GM21515 (cell line): ENCODE measurements around the gene P2RY6.

ENCODE experiments used
- ATAC-seq: cut with Tn5 transposase; IDR thresholded peaks from one replicate; pipeline ENCODE4 v1.9.1; 2021; ENCODE audit not compliant: unreplicated experiment

Gene P2RY6

DNA sequence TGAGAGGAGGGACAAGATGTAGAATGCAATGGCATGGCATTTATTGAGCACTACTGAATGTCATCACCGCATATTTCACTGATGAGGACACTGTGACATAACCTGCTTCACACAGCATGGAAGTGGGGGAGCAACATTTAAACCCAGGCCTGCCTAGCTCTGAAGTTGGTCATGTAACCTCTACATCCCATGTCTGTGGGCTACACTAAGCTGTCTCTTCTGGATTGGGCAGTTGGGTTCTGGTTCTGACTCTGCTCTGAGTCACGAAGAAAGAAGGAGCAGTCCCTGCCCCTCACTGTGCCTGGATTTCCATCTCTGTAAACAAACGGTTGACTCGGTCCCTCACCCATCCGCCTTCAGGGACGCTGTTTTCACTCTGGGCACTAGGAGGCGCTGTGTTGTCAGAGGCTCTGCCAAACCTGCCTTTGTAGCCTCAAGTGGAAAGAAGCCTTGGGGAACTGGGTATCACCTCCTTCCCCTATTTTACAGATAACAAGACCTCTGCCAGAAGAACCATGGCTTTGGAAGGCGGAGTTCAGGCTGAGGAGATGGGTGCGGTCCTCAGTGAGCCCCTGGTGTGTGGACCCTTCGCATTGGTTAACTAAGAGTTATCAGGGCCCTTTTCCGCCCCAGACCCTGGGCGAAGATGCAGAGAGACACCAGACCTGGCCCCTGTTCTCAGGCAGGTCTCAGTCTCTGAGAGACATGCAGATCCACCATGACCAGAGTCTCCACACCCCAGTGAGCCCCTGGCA, 23.3 kb downstream of the P2RY6 start:
- ATAC-seq = no peak

GRCh38 chr11:73295996-73296318, 23.8 kb downstream of the P2RY6 start:
- no peak for ATAC-seq

DNA sequence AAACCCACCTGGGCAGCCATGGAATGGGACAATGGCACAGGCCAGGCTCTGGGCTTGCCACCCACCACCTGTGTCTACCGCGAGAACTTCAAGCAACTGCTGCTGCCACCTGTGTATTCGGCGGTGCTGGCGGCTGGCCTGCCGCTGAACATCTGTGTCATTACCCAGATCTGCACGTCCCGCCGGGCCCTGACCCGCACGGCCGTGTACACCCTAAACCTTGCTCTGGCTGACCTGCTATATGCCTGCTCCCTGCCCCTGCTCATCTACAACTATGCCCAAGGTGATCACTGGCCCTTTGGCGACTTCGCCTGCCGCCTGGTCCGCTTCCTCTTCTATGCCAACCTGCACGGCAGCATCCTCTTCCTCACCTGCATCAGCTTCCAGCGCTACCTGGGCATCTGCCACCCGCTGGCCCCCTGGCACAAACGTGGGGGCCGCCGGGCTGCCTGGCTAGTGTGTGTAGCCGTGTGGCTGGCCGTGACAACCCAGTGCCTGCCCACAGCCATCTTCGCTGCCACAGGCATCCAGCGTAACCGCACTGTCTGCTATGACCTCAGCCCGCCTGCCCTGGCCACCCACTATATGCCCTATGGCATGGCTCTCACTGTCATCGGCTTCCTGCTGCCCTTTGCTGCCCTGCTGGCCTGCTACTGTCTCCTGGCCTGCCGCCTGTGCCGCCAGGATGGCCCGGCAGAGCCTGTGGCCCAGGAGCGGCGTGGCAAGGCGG, 24.5 kb downstream of the P2RY6 start:
- ATAC-seq = no peak

DNA sequence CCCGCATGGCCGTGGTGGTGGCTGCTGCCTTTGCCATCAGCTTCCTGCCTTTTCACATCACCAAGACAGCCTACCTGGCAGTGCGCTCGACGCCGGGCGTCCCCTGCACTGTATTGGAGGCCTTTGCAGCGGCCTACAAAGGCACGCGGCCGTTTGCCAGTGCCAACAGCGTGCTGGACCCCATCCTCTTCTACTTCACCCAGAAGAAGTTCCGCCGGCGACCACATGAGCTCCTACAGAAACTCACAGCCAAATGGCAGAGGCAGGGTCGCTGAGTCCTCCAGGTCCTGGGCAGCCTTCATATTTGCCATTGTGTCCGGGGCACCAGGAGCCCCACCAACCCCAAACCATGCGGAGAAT, 25.1 kb downstream of the P2RY6 start:
- no peak for ATAC-seq

DNA sequence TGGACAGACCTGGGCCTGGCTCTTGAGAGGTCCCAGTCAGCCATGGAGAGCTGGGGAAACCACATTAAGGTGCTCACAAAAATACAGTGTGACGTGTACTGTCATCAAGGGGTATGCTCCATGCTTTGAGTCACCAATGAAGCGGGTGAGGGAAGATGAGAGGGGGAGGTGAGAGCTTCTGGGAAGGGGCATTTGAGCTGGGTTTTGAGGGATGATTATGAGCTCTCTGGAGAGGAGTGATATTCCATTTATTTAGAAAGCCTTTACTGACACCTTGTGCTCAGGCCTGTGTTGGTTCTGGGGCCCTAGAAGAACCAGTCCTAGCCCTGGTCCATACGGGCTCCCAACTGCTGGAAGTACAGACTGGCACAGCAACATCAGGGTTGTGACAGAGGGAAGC, 25.6 kb downstream of the P2RY6 start:
- ATAC-seq = no peak

DNA sequence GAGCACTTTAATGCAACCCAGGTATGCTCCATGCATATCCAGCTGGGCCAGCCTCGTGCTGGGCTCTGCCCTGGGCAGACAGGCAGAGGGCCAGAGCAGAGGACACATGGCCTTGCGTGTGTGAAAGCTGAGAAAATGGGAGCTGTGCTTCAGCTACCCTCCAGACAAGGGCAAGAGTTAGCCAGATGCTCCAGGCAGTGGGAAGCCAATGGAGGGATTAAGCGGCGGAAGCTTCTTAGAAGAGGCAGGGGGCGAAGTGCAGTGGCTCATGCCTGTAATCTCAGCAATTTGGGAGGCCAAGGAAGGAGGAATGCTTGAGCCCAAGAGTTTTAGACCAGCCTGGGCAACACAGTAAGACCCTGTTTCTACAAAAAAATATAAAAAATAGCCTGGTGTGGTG, 26.1 kb downstream of the P2RY6 start:
- no peak for ATAC-seq

GRCh38 chr11:73299751-73300150, 27.6 kb downstream of the P2RY6 start:
- ATAC-seq = no peak

GRCh38 chr11:73306069-73306841, 34.1 kb downstream of the P2RY6 start:
- ATAC-seq = no peak

DNA sequence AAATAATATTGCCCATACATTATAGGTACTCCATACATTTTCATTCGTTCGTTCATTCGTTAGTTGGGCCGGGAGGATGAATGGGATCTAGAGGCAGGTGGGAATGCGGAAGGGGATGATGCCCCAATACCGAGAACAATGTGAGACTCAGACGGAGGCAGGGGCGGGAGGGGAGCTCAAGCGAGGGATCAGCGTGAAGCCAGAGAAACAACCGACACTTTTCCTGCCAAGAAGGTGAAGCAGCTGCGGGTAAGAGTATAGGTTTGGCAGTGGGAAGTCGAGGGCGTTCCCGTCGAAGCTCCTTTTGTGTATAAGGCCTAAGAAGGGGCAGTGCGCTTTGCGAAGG, 34.8 kb downstream of the P2RY6 start:
- ATAC-seq = no peak

DNA sequence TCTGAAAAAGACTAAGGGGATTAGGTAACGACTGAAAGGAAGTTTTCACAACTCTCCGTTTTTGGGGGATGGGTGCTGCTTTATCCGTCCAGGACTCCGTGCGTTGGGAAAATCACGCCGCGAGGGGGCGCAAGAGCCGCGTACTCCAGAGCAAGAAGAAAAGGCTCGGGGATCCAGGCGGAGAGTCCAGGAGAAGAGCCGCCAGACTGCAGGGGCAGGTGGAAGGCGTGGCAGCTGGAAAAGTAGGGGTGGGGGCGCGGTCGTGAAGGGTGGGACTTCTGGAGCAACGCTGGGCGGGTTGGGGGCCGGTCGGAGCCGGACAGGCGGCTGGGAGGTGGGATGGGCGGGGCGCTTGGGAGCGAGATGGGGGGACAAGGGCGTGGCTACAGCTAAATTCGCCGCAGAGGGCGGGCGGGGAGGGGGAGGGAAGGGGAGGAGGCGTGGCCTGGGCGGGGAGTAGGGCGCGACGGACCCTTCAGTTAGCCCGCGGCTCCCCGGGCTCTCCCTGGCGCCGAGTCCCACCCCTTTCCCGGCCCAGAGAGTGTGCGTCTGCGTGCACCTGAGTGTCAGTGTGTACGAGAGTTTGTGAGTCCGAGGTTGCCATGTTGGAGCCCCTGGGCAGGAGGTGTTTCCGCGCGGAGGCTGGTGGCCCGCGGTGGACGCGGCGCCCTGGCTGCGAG, 35.3 kb downstream of the P2RY6 start:
- peak; percentile 61 for ATAC-seq

DNA sequence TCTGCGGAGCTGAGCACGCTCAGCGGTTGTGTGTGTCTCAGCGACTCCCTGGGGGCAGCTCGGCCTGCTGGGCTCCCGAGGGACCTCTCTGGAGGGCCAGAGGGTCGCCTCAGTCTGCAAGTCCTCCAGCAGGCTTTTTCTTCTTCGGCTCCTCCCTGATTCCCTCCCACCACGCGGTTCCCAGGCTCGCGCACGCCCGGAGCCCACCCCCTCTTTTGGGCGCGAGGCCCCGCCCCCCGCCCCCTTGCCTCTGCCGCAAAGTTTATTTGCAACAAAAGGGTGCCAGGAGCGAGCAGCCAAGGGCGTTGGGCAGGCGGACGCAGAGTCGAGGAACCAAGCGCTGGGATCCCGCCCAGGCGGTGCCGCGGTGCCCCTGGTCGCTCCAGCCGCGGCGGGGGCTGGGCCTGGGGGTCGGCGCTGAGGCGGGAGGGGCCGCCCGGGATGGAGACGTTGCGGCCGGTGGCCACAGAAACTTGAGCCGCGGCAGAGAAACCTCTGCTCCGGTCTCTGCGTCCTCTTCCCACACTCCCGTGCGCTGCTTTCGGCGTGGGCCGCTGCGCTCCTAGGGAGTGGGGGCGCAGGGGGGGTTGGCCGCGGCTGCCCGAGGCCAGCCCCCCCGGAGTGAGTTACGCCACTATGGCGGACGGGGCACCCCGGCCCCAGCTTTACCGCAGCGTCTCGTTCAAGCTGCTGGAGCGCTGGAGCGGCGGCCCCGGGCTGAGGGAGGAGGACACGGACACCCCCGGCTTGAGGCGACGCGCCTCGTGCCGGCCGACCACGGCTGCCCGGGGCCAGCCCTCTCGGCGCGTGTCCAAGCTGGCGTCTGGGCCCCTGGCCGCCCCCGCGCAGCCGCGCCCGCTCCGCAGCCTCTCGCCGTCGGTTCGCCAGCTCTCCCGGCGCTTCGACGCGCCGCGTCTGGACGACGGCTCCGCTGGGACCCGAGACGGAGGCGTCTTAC, 36.1 kb downstream of the P2RY6 start, which contains the start of gene ARHGEF17:
TSS of gene ARHGEF17 (plus strand) at position 274 of the 958 bp plus-strand sequence. CDS start at position 637, 363 bp downstream.
- ATAC-seq = peak; percentile 30

GRCh38 chr11:73308961-73309919, 37.1 kb downstream of the P2RY6 start:
- no peak for ATAC-seq

- ATAC-seq = no peak
Measured at GRCh38 chr11:73310076-73310475, 37.9 kb downstream of the P2RY6 start.

DNA sequence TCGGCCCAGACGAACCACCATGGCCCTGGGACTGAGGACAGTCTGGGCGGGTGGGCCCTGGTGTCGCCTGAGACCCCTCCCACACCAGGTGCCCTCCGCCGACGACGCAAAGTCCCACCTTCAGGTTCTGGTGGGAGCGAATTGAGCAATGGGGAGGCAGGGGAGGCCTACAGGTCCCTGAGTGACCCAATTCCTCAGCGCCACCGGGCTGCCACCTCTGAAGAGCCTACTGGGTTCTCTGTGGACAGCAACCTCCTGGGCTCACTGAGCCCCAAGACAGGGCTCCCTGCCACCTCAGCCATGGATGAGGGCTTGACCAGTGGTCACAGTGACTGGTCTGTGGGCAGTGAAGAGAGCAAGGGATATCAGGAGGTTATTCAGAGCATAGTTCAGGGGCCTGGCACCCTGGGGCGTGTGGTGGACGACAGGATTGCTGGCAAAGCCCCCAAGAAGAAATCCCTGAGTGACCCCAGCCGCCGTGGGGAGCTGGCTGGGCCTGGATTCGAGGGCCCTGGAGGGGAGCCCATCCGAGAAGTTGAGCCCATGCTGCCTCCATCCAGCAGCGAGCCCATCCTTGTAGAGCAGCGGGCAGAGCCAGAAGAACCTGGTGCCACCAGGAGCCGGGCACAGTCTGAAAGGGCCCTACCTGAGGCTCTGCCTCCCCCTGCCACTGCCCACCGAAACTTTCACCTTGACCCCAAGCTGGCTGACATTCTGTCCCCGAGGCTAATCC, 38.7 kb downstream of the P2RY6 start:
- ATAC-seq = no peak

DNA sequence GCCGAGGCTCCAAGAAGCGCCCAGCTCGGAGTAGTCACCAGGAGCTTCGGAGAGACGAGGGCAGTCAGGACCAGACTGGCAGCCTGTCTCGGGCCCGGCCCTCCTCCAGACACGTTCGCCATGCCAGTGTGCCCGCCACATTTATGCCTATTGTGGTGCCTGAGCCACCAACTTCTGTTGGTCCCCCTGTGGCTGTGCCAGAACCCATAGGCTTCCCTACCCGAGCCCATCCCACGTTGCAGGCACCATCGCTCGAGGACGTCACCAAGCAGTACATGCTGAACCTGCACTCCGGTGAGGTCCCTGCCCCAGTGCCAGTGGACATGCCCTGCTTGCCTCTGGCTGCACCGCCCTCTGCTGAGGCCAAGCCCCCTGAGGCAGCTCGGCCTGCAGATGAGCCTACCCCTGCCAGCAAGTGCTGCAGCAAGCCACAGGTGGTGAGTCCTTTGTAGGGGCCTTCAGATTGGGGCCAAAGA, 39.3 kb downstream of the P2RY6 start:
- ATAC-seq = no peak

- no peak for ATAC-seq
Measured at GRCh38 chr11:73312036-73312435, 39.9 kb downstream of the P2RY6 start.

DNA sequence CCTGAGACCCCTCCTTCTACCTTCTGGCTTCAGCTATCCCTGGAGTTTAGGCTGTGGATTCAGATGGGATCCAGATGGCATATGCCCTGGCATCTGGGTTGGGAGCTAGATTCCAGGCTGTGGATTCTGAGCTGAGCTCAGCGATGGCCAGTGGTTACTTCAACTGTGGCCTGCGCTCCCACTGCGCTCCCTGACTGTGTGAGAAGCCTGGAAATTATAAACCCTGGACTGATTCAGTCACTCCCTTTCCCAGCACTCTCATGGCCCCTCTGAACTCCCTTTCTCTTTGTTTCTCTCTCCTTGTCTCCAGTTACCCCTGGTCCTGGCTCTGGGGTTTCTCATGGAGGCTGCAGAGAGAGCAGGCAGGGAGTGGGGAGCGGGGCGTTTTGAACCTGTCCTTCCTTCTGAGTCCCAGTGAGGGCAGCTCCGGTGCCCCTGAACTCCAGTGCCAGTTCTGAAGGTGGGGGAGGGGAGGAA, 40.8 kb downstream of the P2RY6 start:
- no peak for ATAC-seq

DNA sequence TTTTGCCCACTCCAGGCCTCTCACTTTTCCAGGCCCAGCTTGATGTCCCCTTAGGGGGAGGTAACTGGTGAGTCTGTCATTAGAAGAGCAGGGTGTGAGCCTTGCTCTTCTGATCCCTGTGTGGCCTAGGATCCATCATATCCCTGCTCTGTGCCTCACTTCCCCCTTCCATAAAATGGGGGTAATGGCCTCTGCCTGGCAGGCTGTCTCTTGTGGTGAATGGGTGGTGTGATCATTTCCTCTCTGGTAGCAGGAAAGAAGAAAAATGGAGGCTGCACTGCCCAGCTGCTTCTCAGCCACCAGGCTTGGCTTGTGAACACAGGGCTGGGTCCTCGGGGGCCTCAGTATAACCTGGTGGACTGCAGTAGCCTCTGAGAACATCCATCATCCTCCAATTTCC, 41.5 kb downstream of the P2RY6 start:
- no peak for ATAC-seq
